Keratinocyte (primary cell): ENCODE data around the gene PDGFB. TPM values are rescaled to one million over a fixed set of nuclear protein-coding genes. Genes with fewer than 3 reads are reported as not detected.

Experiments
- DNase-seq: peaks from one replicate; pipeline ENCODE4 v3.0.0-alpha.2; 2011; ENCODE audit warnings: low read depth, missing footprints, low spot score
- FAIRE-seq: peaks from 2 replicates; lab custom pipeline; 2011; peaks lifted over from hg19 to GRCh38; lab: Jason Lieb, UNC
- H2AFZ ChIP-seq: 2 replicates; pipeline ENCODE4 v1.6.0; 2012; ENCODE audit warnings: low read length, control low read depth, inconsistent platforms; ENCODE audit not compliant: control insufficient read depth
- H3K27ac ChIP-seq: 2 replicates; pipeline ENCODE4 v1.5.1; 2011; ENCODE audit warnings: low read length; ENCODE audit not compliant: control insufficient read depth, insufficient read depth
- H3K27me3 ChIP-seq: 3 replicates; pipeline ENCODE4 v1.6.0; 2011; ENCODE audit warnings: low read length; ENCODE audit not compliant: control insufficient read depth, insufficient read depth; ENCODE audit errors: extremely low read depth
- H3K36me3 ChIP-seq, 2 experiments: 2 replicates in 1 of 2; 3 replicates in 1 of 2; pipeline ENCODE4 v1.5.1; 2011; ENCODE audit warnings: low read length in 2 of 2, mild to moderate bottlenecking in 1 of 2; ENCODE audit not compliant: control insufficient read depth in 2 of 2, insufficient read depth in 2 of 2; ENCODE audit errors: extremely low read depth in 1 of 2
- H3K4me1 ChIP-seq: 3 replicates; pipeline ENCODE4 v1.5.1; 2011; ENCODE audit warnings: low read length; ENCODE audit not compliant: control insufficient read depth, insufficient read depth; ENCODE audit errors: extremely low read depth
- H3K4me2 ChIP-seq: 3 replicates; pipeline ENCODE4 v1.6.0; 2011; ENCODE audit warnings: low read depth, low read length; ENCODE audit not compliant: control insufficient read depth, insufficient read depth; ENCODE audit errors: extremely low read depth
- H3K4me3 ChIP-seq, 3 experiments: fragments of 200-600 bp in 1 of 3; sonication (generic) in 1 of 3; 2 replicates in 2 of 3; 3 replicates in 1 of 3; pipeline ENCODE4 v1.5.1; 2011 to 2016; ENCODE audit warnings: low read length in 3 of 3, mild to moderate bottlenecking in 3 of 3, control low read depth in 2 of 3, inconsistent platforms in 1 of 3, low read depth in 1 of 3, mixed read lengths in 1 of 3, mixed run types in 1 of 3, moderate library complexity in 1 of 3; ENCODE audit not compliant: control insufficient read depth in 2 of 3, insufficient read depth in 2 of 3; ENCODE audit errors: extremely low read depth in 1 of 3
- H3K79me2 ChIP-seq: 2 replicates; pipeline ENCODE4 v1.6.0; 2012; ENCODE audit warnings: low read length; ENCODE audit not compliant: control insufficient read depth, insufficient read depth
- H3K9ac ChIP-seq: 3 replicates; pipeline ENCODE4 v1.6.0; 2011; ENCODE audit warnings: low read length; ENCODE audit not compliant: control insufficient read depth, insufficient read depth; ENCODE audit errors: extremely low read depth
- H3K9me1 ChIP-seq: 3 replicates; pipeline ENCODE4 v1.6.0; 2011; ENCODE audit warnings: low read length; ENCODE audit not compliant: control insufficient read depth, insufficient read depth; ENCODE audit errors: extremely low read depth
- H3K9me3 ChIP-seq: 2 replicates; pipeline ENCODE4 v1.5.1; 2012; ENCODE audit warnings: low read depth, low read length; ENCODE audit not compliant: control insufficient read depth
- H4K20me1 ChIP-seq: 3 replicates; pipeline ENCODE4 v1.6.0; 2011; ENCODE audit warnings: low read length; ENCODE audit not compliant: control insufficient read depth, insufficient read depth; ENCODE audit errors: extremely low read depth
- EZH2 ChIP-seq: IDR thresholded peaks from one replicate; pipeline ENCODE4 v1.6.1; 2012; ENCODE audit warnings: inconsistent platforms, mild to moderate bottlenecking, low read length, moderate library complexity
- dilution Hi-C: fragments of 300-500 bp; cut with MboI; formaldehyde crosslinking; loops from one replicate; pipeline ENCODE4 v1.7.0; 2020; ENCODE audit warnings: low sequenced_read_pairs; ENCODE audit not compliant: extremely low pct_ligation_motif_present
- polyA plus RNA-seq, 5 experiments: library from polyadenylated mRNA; depleted of rRNA in 3 of 5; stranded (reverse) in 3 of 5; stranded (forward) in 1 of 5; unstranded in 1 of 5; fragments of >200 nt; gene quantifications; 1 replicate in 1 of 5; 2 replicates in 3 of 5; 3 replicates in 1 of 5; pipeline versions ENCODE4 v1.2.1 to v1.2.3, GENCODE V29; 2011 to 2012; ENCODE audit warnings: missing spikeins in 2 of 5, low read depth in 1 of 5, low replicate concordance in 1 of 5
- TF ChIP-seq, protein P1 (sequence below), 3 experiments: IDR thresholded peaks in 1 of 3; conservative IDR thresholded peaks in 1 of 3; optimal IDR thresholded peaks in 1 of 3; 2 replicates in 2 of 3; 3 replicates in 1 of 3; pipeline versions ENCODE3 to v1.5.1; 2011; ENCODE audit warnings: low read length in 3 of 3, mild to moderate bottlenecking in 3 of 3, moderate library complexity in 2 of 3, control low read depth in 1 of 3, inconsistent platforms in 1 of 3; ENCODE audit not compliant: insufficient read depth in 2 of 3; ENCODE audit errors: extremely low read depth in 1 of 3

PDGFB gene
- polyA plus RNA-seq, 1 donor (not counting 4 experiments of a cell fraction or from before 2014, with no cell fraction given), result 6.0 TPM

DNA sequence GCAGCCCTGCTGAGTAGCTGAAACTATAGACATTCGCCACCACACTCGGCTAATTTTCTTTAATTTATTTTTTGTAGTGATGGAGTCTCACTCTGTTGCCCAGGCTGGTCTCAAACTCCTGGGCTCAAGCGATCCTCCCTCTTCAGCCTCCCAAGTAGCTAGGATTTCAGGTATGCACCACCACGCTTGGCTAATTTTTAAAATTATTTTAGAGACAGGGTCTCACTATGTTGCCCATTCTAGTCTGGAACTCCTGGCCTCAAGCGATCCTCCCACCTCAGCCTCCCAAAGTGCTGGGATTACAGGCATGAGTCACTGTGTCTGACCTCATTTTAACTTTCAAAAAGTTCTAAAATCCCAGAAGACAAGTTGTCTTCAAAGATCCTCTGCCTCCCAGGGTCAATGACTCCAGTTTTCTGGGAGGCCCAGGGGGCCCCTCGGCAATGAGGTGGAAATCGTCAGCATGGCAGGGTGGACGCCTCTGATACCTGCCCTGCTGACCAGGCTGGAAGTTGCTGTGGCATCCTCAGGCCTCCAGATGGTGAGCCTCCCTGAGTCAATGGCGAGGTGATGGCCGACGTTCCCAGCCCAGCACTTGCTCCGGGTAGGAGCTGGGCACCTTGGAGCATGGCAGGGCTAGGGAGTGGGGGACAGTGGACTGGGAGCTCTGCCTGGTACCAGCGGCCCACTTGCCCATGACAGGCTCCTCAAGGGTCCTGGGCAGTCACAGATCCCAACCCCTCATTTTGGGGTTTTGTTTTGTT is 43.5 kb upstream of the PDGFB start:
- no peak for DNase-seq
- Histone ChIP-seq H3K9ac (no peak overlapping the region), H3K9me3 (peaks cover 3% of the 10 kb centered on the region), H3K27ac (no peak overlapping the region), H2AFZ (no peak overlapping the region), H3K79me2 (no peaks in the 10 kb centered on the region), H3K4me1 (peaks cover 57% of the 10 kb centered on the region), H4K20me1 (no peaks in the 10 kb centered on the region), H3K4me2 (no peak overlapping the region), H3K9me1 (no peaks in the 10 kb centered on the region), H3K27me3 (no peaks in the 10 kb centered on the region), H3K36me3 (no peaks in the 10 kb centered on the region), H3K4me3 (no peak overlapping the region)
- TF ChIP-seq EZH2, result no peak
- TF ChIP-seq, protein P1, sequence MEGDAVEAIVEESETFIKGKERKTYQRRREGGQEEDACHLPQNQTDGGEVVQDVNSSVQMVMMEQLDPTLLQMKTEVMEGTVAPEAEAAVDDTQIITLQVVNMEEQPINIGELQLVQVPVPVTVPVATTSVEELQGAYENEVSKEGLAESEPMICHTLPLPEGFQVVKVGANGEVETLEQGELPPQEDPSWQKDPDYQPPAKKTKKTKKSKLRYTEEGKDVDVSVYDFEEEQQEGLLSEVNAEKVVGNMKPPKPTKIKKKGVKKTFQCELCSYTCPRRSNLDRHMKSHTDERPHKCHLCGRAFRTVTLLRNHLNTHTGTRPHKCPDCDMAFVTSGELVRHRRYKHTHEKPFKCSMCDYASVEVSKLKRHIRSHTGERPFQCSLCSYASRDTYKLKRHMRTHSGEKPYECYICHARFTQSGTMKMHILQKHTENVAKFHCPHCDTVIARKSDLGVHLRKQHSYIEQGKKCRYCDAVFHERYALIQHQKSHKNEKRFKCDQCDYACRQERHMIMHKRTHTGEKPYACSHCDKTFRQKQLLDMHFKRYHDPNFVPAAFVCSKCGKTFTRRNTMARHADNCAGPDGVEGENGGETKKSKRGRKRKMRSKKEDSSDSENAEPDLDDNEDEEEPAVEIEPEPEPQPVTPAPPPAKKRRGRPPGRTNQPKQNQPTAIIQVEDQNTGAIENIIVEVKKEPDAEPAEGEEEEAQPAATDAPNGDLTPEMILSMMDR (optimal IDR thresholded peaks at IDR 0.05 in 1 of 3, IDR thresholded peaks at IDR 0.05 in 1 of 3, conservative IDR thresholded peaks at IDR 0.05 in 1 of 3; ENCODE audit: extremely low read depth in 1 of 3, insufficient read depth in 2 of 3, low read length in 3 of 3), result no peak
- dilution Hi-C loops, result no loop called here
- no peak for FAIRE-seq

DNA sequence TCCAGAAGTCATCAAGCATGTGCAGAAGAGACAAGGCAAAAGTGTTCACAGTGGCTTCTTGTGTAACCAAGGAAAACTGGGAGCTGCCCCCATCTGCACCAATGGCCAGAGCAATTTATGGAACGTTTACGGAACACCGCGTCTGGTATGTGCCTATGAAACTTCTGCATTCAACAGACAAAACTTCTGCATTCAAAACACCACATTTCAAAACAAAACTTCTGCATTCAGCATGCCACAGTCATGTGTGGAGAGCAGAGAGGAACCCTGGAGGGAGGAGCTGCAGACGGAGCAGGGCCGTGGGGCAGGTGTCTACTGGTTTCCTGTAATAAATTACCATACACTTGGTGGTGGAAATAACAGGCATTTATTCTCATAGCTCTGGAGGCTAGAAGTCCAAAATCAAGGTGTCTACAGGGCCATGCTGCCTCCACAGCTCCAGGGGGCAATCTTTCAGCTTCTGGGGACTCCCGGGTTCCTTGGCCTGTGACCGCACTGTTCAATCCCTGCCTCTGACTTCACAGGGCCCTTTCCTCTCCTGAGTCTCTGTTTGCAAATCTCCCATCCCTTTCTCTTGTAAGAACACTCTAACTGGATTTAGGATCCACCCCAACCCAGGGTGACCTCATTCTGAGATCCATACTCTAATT is 42.4 kb upstream of the PDGFB start:
- Histone ChIP-seq H3K4me1 (peaks cover 58% of the 10 kb centered on the region), H3K36me3 (no peaks in the 10 kb centered on the region), H3K27me3 (no peaks in the 10 kb centered on the region), H3K9me1 (no peaks in the 10 kb centered on the region), H3K9me3 (peaks cover 3% of the 10 kb centered on the region), H2AFZ (no peak overlapping the region), H4K20me1 (no peaks in the 10 kb centered on the region), H3K27ac (no peak overlapping the region), H3K9ac (no peak overlapping the region), H3K4me3 (no peak overlapping the region), H3K4me2 (no peak overlapping the region), H3K79me2 (no peaks in the 10 kb centered on the region)
- dilution Hi-C loops, result no loop called here
- no peak for FAIRE-seq
- no peak for TF ChIP-seq EZH2
- TF ChIP-seq, protein P1 (optimal IDR thresholded peaks at IDR 0.05 in 1 of 3, IDR thresholded peaks at IDR 0.05 in 1 of 3, conservative IDR thresholded peaks at IDR 0.05 in 1 of 3; ENCODE audit: extremely low read depth in 1 of 3, insufficient read depth in 2 of 3, low read length in 3 of 3), result no peak
- DNase-seq, result no peak
